Pancreas (tissue), 10 donors: ENCODE data around the gene HMGCL. TPM values are rescaled to one million over a fixed set of nuclear protein-coding genes. Genes with fewer than 3 reads are reported as not detected.
"Not testable (repeated sequence)": the region's sequence is repeated elsewhere in the genome, so short reads cannot be mapped to it uniquely, and the experiment has no call there.

Experiments
- ATAC-seq, 4 donors: fragments of 200-7000 bp; cut with Tn5 transposase; one replicate each; pipeline versions ENCODE4 v1.8.0 to v1.9.1; 2020; ENCODE audit warnings: mild to moderate bottlenecking in 4 of 4, moderate library complexity in 4 of 4
- DNase-seq, 6 donors: peaks; one replicate each; pipeline ENCODE4 v3.0.0-alpha.2; 2020
- FAIRE-seq: peaks from 2 replicates; lab custom pipeline; 2012; peaks lifted over from hg19 to GRCh38; lab: Jason Lieb, UNC
- H3K27ac ChIP-seq, 4 donors: fragments of 200-600 bp; sonication (generic); 1 replicate in 3 of 4; 2 replicates in 1 of 4; pipeline versions ENCODE4 v1.5.0 to v1.8.0; 2020
- H3K27me3 ChIP-seq, 4 donors: fragments of 200-600 bp; one replicate each; pipeline ENCODE4 v1.8.0; 2021
- H3K36me3 ChIP-seq, 3 donors: fragments of 200-600 bp; sonication (generic) in 1 of 3; one replicate each; pipeline versions ENCODE4 v1.5.0 to v1.8.0; 2020 to 2021
- H3K4me1 ChIP-seq, 3 donors: fragments of 200-600 bp; one replicate each; pipeline ENCODE4 v1.8.0; 2021
- H3K4me3 ChIP-seq, 4 donors: fragments of 200-600 bp; sonication (generic) in 2 of 4; one replicate each; pipeline versions ENCODE4 v1.5.0 to v1.8.0; 2020 to 2021
- H3K9me3 ChIP-seq, 4 donors: fragments of 200-600 bp; one replicate each; pipeline ENCODE4 v1.8.0; 2021
- WGBS, 2 donors: extraction: QIAGEN DNeasy Blood & Tissue Kit; methylation state at CpG; one replicate each; pipeline ENCODE4 v1.1.7; 2013; 5-methylcytosine and 5-hydroxymethylcytosine counted together
- intact Hi-C, 3 donors: fragments of 100-400 bp; cut with DNase I; formaldehyde crosslinking; loops; one replicate each; pipeline versions ENCODE4 v1.11.1 to v1.14.2; 2022
- polyA plus RNA-seq, 2 donors: library from polyadenylated mRNA; stranded (reverse); fragments of 200-250 nt; gene quantifications; one replicate each; pipeline ENCODE4 v1.2.3, GENCODE V29; 2013
- total RNA-seq, 6 donors: library from RNA; stranded (reverse); fragmentation: NEBNext Ultra II Directional in 4 of 6; extraction: Animal tissue kit (Norgen Biotek cat#: 25700) in 4 of 6; gene quantifications; one replicate each; pipeline versions ENCODE4 v1.2.1 to v1.2.4, GENCODE V29; 2021 to 2023
- TF ChIP-seq, protein P1 (sequence below), 4 donors: fragments of 200-600 bp; sonication (generic) in 3 of 4; IDR thresholded peaks; one replicate each; pipeline versions ENCODE4 v1.5.0 to v1.8.0; 2021; ENCODE audit warnings: antibody characterized with exemption in 4 of 4
- donor health status: healthy with polysubstance abuse.
- donor health status: DM: no; HTN: no; CAD: no; lungs with moderate emphysema.
- donor health status: DM: no; HTN: no; CAD: no.
- donor health status: control.
- donor health status: control.
- donor health status: Bipolar disorder and iron deficiency.
- donor health status: DM: yes; HTN: yes; CAD: no.
- donor health status: DM: no; HTN: no; CAD: no.
- donor health status: DM: no; HTN: no; CAD: no.
- donor health status: DM: yes; HTN: yes; CAD: no.

Gene HMGCL
- total and polyA plus RNA-seq, 8 donors = 16.2 to 27.0 (median 17.3) TPM

DNA sequence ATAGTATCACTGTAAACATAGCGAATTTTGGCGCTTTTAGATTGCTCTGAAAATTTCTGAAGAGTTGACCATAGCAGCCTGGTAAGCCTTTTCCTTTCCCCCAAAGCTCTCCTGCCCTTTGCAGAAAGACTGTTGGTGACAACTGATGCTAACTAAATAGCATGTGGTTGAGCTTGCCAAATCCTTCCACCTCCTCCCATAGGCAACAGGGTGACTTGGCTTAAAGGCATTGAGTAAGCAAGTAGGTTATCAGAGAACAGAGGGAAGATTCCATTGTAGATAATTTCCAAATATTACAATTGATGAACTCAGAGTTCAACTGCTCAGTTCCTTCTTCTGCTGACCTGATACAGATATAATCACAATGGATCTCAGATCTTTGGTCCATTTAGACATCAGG, 19.9 kb upstream of the HMGCL start:
- intact Hi-C loops = no loop called here
- DNase-seq = no peak
- TF ChIP-seq, protein P1, sequence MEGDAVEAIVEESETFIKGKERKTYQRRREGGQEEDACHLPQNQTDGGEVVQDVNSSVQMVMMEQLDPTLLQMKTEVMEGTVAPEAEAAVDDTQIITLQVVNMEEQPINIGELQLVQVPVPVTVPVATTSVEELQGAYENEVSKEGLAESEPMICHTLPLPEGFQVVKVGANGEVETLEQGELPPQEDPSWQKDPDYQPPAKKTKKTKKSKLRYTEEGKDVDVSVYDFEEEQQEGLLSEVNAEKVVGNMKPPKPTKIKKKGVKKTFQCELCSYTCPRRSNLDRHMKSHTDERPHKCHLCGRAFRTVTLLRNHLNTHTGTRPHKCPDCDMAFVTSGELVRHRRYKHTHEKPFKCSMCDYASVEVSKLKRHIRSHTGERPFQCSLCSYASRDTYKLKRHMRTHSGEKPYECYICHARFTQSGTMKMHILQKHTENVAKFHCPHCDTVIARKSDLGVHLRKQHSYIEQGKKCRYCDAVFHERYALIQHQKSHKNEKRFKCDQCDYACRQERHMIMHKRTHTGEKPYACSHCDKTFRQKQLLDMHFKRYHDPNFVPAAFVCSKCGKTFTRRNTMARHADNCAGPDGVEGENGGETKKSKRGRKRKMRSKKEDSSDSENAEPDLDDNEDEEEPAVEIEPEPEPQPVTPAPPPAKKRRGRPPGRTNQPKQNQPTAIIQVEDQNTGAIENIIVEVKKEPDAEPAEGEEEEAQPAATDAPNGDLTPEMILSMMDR (IDR thresholded peaks at IDR 0.05) = no peak
- Histone ChIP-seq H3K4me1 (no peaks in the 10 kb centered on the region), H3K4me3 (no peak overlapping the region), H3K27ac (no peak overlapping the region), H3K9me3 (no peaks in the 10 kb centered on the region), H3K36me3 (peaks cover 0 to 24% (median 0%) of the 10 kb centered on the region in 3 donors), H3K27me3 (no peaks in the 10 kb centered on the region)
- ATAC-seq = no peak
- FAIRE-seq = no peak
- WGBS, 2 donors = 97 to 98% methylated on average over 2 of the region's 2 CpGs

DNA sequence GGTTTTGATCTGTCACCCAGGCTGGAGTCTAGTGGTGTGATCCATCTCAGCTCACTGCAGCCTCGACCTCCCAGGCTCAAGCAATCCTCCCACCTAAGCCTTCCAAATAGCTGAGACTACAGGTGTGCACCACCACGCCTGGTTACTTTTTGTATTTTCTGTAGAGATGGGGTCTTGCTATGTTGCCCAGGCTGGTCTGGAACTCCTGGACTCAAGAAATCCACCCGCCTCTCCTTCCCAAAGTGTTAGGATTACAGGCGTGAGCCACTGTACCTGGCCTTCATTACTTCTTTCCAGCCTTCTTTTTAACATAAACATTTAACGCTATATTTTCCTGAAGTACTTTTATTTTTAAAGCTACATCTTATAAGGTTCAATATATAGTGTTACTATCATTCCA, 18.4 kb upstream of the HMGCL start:
- Histone ChIP-seq H3K4me3 (no peak overlapping the region), H3K27me3 (no peaks in the 10 kb centered on the region), H3K9me3 (no peaks in the 10 kb centered on the region), H3K36me3 (peaks cover 0 to 24% (median 0%) of the 10 kb centered on the region in 3 donors), H3K27ac (no peak overlapping the region), H3K4me1 (peaks cover 0 to 3% (median 0%) of the 10 kb centered on the region in 3 donors)
- FAIRE-seq (no peak), ATAC-seq (no peak), DNase-seq (no peak)
- TF ChIP-seq, protein P1 (IDR thresholded peaks at IDR 0.05) = no peak
- intact Hi-C loops = no loop called here
- 82 to 95% methylated on average over 5 of the region's 5 CpGs for WGBS, 2 donors

GRCh38 chr1:23838401-23838866, 13.2 kb upstream of the HMGCL start:
- 0 to 1% methylated on average over 21 of the region's 21 CpGs for WGBS, 2 donors
- peak; percentile 57 to 87 (median 76) for DNase-seq
- no peaks in the 10 kb centered on the region for H3K9me3 ChIP-seq
- H3K27me3 ChIP-seq = no peaks in the 10 kb centered on the region
- H3K27ac ChIP-seq = no peak overlapping the region
- H3K36me3 ChIP-seq = no peaks in the 10 kb centered on the region
- TF ChIP-seq, protein P1 (IDR thresholded peaks at IDR 0.05) = no peak
- intact Hi-C loops = no loop called here
- FAIRE-seq = no peak
- ATAC-seq = peak; percentile 98 to 100 (median 100)
- H3K4me1 ChIP-seq = peaks cover 0 to 3% (median 0%) of the 10 kb centered on the region in 3 donors
- peak overlapping the region in 2 of 4 donors; percentile 22 to 41 for H3K4me3 ChIP-seq

DNA sequence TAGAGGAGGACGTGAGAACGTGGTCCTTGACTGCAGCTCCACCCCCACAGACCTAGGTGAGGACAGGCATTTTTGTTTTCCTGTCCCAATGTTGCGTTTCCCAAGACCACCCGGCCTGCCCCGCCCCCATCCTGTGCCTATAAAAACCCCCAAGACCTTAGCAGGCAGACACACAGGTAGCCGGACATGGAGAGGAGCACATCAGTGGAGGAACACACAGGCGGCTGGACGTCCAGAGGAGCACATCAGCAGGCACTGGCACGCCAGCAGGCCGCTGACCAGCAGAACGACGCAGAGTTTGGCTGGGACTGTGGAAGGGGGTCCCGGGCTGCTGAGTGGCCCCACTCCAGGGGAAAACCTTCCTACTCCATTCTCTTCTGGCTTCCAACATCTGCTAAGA, 12.7 kb upstream of the HMGCL start:
- peak in 4 of 6 donors; percentile 11 to 52 (median 40) for DNase-seq
- H3K27me3 ChIP-seq = no peaks in the 10 kb centered on the region
- no peak overlapping the region for H3K27ac ChIP-seq
- peaks cover 0 to 3% (median 0%) of the 10 kb centered on the region in 3 donors for H3K4me1 ChIP-seq
- peak; percentile 27 to 55 (median 36) for ATAC-seq
- no peaks in the 10 kb centered on the region for H3K36me3 ChIP-seq
- no peaks in the 10 kb centered on the region for H3K9me3 ChIP-seq
- peak overlapping the region in 2 of 4 donors; percentile 22 to 41 for H3K4me3 ChIP-seq
- no peak for FAIRE-seq
- TF ChIP-seq, protein P1 (IDR thresholded peaks at IDR 0.05) = no peak
- intact Hi-C loops = no loop called here
- 10 to 11% methylated on average over 13 of the region's 13 CpGs for WGBS, 2 donors

- H3K4me3 ChIP-seq = no peak overlapping the region
- H3K9me3 ChIP-seq = no peaks in the 10 kb centered on the region
- no peak overlapping the region for H3K27ac ChIP-seq
- WGBS, 2 donors = 51 to 74% methylated on average over 3 of the region's 3 CpGs
- DNase-seq (no peak), FAIRE-seq (no peak), ATAC-seq (no peak)
- no peaks in the 10 kb centered on the region for H3K36me3 ChIP-seq
- peaks cover 0 to 3% (median 0%) of the 10 kb centered on the region in 3 donors for H3K4me1 ChIP-seq
- TF ChIP-seq, protein P1 (IDR thresholded peaks at IDR 0.05) = no peak
- no peaks in the 10 kb centered on the region for H3K27me3 ChIP-seq
- intact Hi-C loops = no loop called here
Observed at GRCh38 chr1:23836037-23836436, 10.8 kb upstream of the HMGCL start.

DNA sequence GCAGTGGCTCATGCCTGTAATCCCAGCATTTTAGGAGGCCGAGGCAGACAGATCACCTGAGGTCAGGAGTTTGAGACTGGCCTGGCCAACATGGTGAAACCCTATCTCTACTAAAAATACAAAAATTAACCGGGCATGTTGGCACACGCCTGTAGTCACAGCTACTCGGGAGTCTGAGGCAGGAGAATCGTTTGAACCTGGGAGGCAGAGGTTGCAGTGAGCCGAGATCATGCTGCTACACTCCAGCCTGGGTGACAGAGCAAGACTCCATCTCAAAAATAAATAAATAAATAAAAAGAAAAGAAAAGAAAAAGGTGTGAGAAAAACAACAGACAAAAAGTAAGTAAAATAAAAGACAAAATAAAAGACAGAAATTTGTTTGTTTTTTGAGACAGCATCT, 8.9 kb upstream of the HMGCL start:
- 70 to 81% methylated on average over 6 of the region's 6 CpGs for WGBS, 2 donors
- FAIRE-seq, H3K27ac ChIP-seq, H3K27me3 ChIP-seq, H3K9me3 ChIP-seq, ATAC-seq, H3K36me3 ChIP-seq, DNase-seq, H3K4me3 ChIP-seq, intact Hi-C loops, H3K4me1 ChIP-seq: not testable (repeated sequence)
